Measurements from ENCODE around the gene FBXW11.

The FBXW11 gene

GRCh38 chr5:171963416-171963815 is 43.0 kb downstream of the FBXW11 start:
- no peak for TF ChIP-seq CTCF (IDR thresholded peaks at IDR 0.05; ENCODE audit: low read depth, low read length, missing control alignments)
- no peak overlapping the region for H3K4me3 ChIP-seq (ENCODE audit: low read depth, low read length)
- no peak for DNase-seq (ENCODE audit: low read depth)
- in situ Hi-C loops (cut with HindIII; ENCODE audit: low sequenced_read_pairs): no loop called here

- in situ Hi-C loops (cut with HindIII; ENCODE audit: low sequenced_read_pairs): no loop called here
- no peak for TF ChIP-seq CTCF (IDR thresholded peaks at IDR 0.05; ENCODE audit: low read depth, low read length, missing control alignments)
- H3K4me3 ChIP-seq (ENCODE audit: low read depth, low read length): no peak overlapping the region
- no peak for DNase-seq (ENCODE audit: low read depth)
Measured at GRCh38 chr5:171961117-171961516, 45.3 kb downstream of the FBXW11 start.

- DNase-seq (ENCODE audit: low read depth): no peak
- no peak for TF ChIP-seq CTCF (IDR thresholded peaks at IDR 0.05; ENCODE audit: low read depth, low read length, missing control alignments)
- no peak overlapping the region for H3K4me3 ChIP-seq (ENCODE audit: low read depth, low read length)
- in situ Hi-C loops (cut with HindIII; ENCODE audit: low sequenced_read_pairs): no loop called here
Measured at GRCh38 chr5:171957591-171958251, 48.7 kb downstream of the FBXW11 start.

GRCh38 chr5:171956887-171957495 is 49.4 kb downstream of the FBXW11 start:
- H3K4me3 ChIP-seq (ENCODE audit: low read depth, low read length): no peak overlapping the region
- no peak for DNase-seq (ENCODE audit: low read depth)
- no peak for TF ChIP-seq CTCF (IDR thresholded peaks at IDR 0.05; ENCODE audit: low read depth, low read length, missing control alignments)
- in situ Hi-C loops (cut with HindIII; ENCODE audit: low sequenced_read_pairs): no loop called here

- TF ChIP-seq CTCF (IDR thresholded peaks at IDR 0.05; ENCODE audit: low read depth, low read length, missing control alignments): no peak
- in situ Hi-C loops (cut with HindIII; ENCODE audit: low sequenced_read_pairs): no loop called here
- no peak for DNase-seq (ENCODE audit: low read depth)
- no peak overlapping the region for H3K4me3 ChIP-seq (ENCODE audit: low read depth, low read length)
Measured at GRCh38 chr5:171956314-171956713, 50.1 kb downstream of the FBXW11 start.

GRCh38 chr5:171955761-171956160 is 50.7 kb downstream of the FBXW11 start:
- no peak for DNase-seq (ENCODE audit: low read depth)

More at GRCh38 chr5:171955761-171956160, 50.7 kb downstream of the FBXW11 start:
- in situ Hi-C loops (cut with HindIII; ENCODE audit: low sequenced_read_pairs): no loop called here
- H3K4me3 ChIP-seq (ENCODE audit: low read depth, low read length): no peak overlapping the region
- no peak for TF ChIP-seq CTCF (IDR thresholded peaks at IDR 0.05; ENCODE audit: low read depth, low read length, missing control alignments)
